ENCODE measurements around the gene LTB. TPM values are rescaled to one million over a fixed set of nuclear protein-coding genes. Genes with fewer than 3 reads are reported as not detected.

Gene LTB
- total and polyA plus RNA-seq, 4 experiments from 2014 or later = 802 to 3,276 (median 1,633) TPM

- intact Hi-C loops (cut with micrococcal nuclease) = no loop called here
- no peak for DNase-seq
- ChIA-PET CTCF (ENCODE audit: partially characterized antibody) (interaction anchor here (1.1 to 19.9 kb wide), 4 partner anchors 5 to 93 kb away, joined by 3 to 962 read pairs (median 778); partner anchors contain the start of genes ATP6V1G2, LST1, LTB and NCR3), POLR2A (ENCODE audit: partially characterized antibody) (interaction anchor here (1.0 to 52.5 kb wide), 3 partner anchors 5 to 240 kb away, joined by 3 to 3597 read pairs (median 3597); partner anchors contain the start of genes ATP6V1G2, DDX39B, HSPA1B and LST1)
- peak overlapping the region; percentile 73 to 90 (median 80) for H3K4me3 Mint-ChIP-seq
- no peaks in the 10 kb centered on the region for H3K27me3 Mint-ChIP-seq
- H3K36me3 ChIP-seq (ENCODE audit: insufficient read depth, low read length) = no peaks in the 10 kb centered on the region
- no peak overlapping the region for H3K4me3 ChIP-seq (ENCODE audit: low read length in 2 of 2)
- peaks cover 0 to 2% (median 0%) of the 10 kb centered on the region in 8 donors for H3K9me3 Mint-ChIP-seq
- peaks cover 78% of the 10 kb centered on the region for H3K4me1 ChIP-seq (ENCODE audit: insufficient read depth, low read length)
- H3K9me3 ChIP-seq (ENCODE audit: control insufficient read depth in 1 of 2, low read length in 2 of 2) = no peaks in the 10 kb centered on the region
- peaks cover 46 to 93% (median 72%) of the 10 kb centered on the region in 4 donors for H3K4me1 Mint-ChIP-seq
- H3K27ac ChIP-seq (ENCODE audit: low read depth, low read length) = peak overlapping the region; percentile 62
- peak overlapping the region; percentile 93 to 99 (median 96) for H3K27ac Mint-ChIP-seq
- H3K36me3 Mint-ChIP-seq = peaks cover 4 to 6% of the 10 kb centered on the region in 2 donors
- no peaks in the 10 kb centered on the region for H3K27me3 ChIP-seq (ENCODE audit: insufficient read depth, low read length)
Observed at GRCh38 chr6:31587791-31588777, 5.9 kb upstream of the LTB start.

- peak overlapping the region; percentile 7 to 17 for H3K4me3 ChIP-seq (ENCODE audit: low read length in 2 of 2)
- ChIA-PET POLR2A (ENCODE audit: partially characterized antibody) (interaction anchor here (0.8 to 52.5 kb wide), 5 partner anchors 4 to 1258 kb away, joined by 3 to 3597 read pairs (median 45); partner anchors contain the start of genes ATP6V1G2, BAG6, DDX39B and HSPA1B), CTCF (ENCODE audit: partially characterized antibody) (interaction anchor here (1.1 to 19.9 kb wide), 4 partner anchors 6 to 92 kb away, joined by 3 to 962 read pairs (median 778); partner anchors contain the start of genes ATP6V1G2, LST1, LTB and NCR3)
- Mint-ChIP-seq H3K27ac (peak overlapping the region; percentile 92 to 98 (median 96)), H3K4me1 (peaks cover 41 to 93% (median 68%) of the 10 kb centered on the region in 4 donors), H3K36me3 (peaks cover 16 to 18% of the 10 kb centered on the region in 2 donors), H3K4me3 (peak overlapping the region; percentile 72 to 91 (median 83)), H3K27me3 (no peaks in the 10 kb centered on the region), H3K9me3 (peaks cover 0 to 2% (median 0%) of the 10 kb centered on the region in 8 donors)
- no peaks in the 10 kb centered on the region for H3K9me3 ChIP-seq (ENCODE audit: control insufficient read depth in 1 of 2, low read length in 2 of 2)
- no peaks in the 10 kb centered on the region for H3K27me3 ChIP-seq (ENCODE audit: insufficient read depth, low read length)
- intact Hi-C loops (cut with micrococcal nuclease) = no loop called here
- peak in 4 of 5 donors; percentile 48 to 64 (median 49) for DNase-seq
- peak overlapping the region; percentile 62 for H3K27ac ChIP-seq (ENCODE audit: low read depth, low read length)
- H3K4me1 ChIP-seq (ENCODE audit: insufficient read depth, low read length) = peaks cover 74% of the 10 kb centered on the region
- H3K36me3 ChIP-seq (ENCODE audit: insufficient read depth, low read length) = no peaks in the 10 kb centered on the region
Observed at GRCh38 chr6:31586599-31587281, 4.5 kb upstream of the LTB start.

- Histone ChIP-seq H3K27ac (ENCODE audit: low read depth, low read length) (peak within 1 kb of the TSS; percentile 62), H3K36me3 (ENCODE audit: insufficient read depth, low read length) (no peaks in the 10 kb centered on the region), H3K27me3 (ENCODE audit: insufficient read depth, low read length) (no peaks in the 10 kb centered on the region), H3K9me3 (ENCODE audit: control insufficient read depth in 1 of 2, low read length in 2 of 2) (no peaks in the 10 kb centered on the region), H3K4me1 (ENCODE audit: insufficient read depth, low read length) (peaks cover 74% of the 10 kb centered on the region), H3K4me3 (ENCODE audit: low read length in 2 of 2) (peak within 1 kb of the TSS; percentile 7 to 17)
- peak within 1 kb of the TSS; percentile 92 to 98 (median 96) for H3K27ac Mint-ChIP-seq
- intact Hi-C loops (cut with micrococcal nuclease) = no loop called here
- peak within 1 kb of the TSS; percentile 76 to 91 (median 83) for H3K4me3 Mint-ChIP-seq
- ChIA-PET CTCF (ENCODE audit: partially characterized antibody) (interaction anchor here (1.4 to 19.9 kb wide), 4 partner anchors 5 to 44 kb away, joined by 4 to 962 read pairs (median 778); partner anchors contain the start of genes ATP6V1G2, DDX39B, LST1 and LTB), POLR2A (ENCODE audit: partially characterized antibody) (interaction anchor here (0.8 to 52.5 kb wide), 6 partner anchors 3 to 1259 kb away, joined by 3 to 3597 read pairs (median 24); partner anchors contain the start of genes ATP6V1G2, BAG6, DDX39B and HSPA1A)
- peaks cover 41 to 95% (median 64%) of the 10 kb centered on the region in 4 donors for H3K4me1 Mint-ChIP-seq
- H3K9me3 Mint-ChIP-seq = peaks cover 0 to 2% (median 0%) of the 10 kb centered on the region in 8 donors
- DNase-seq = no peak
- H3K27me3 Mint-ChIP-seq = no peaks in the 10 kb centered on the region
- peaks cover 23 to 25% of the 10 kb centered on the region in 2 donors for H3K36me3 Mint-ChIP-seq
Observed at GRCh38 chr6:31586008-31586407, 3.8 kb upstream of the LTB start, which contains the start of gene LST1. Gene LST1, plus strand, starts transcription at chr6:31586277. Its CDS starts 1,023 bp downstream, at chr6:31587300.

- peak overlapping the region; percentile 7 to 17 for H3K4me3 ChIP-seq (ENCODE audit: low read length in 2 of 2)
- peak overlapping the region; percentile 62 for H3K27ac ChIP-seq (ENCODE audit: low read depth, low read length)
- CTCF ChIA-PET (ENCODE audit: partially characterized antibody) = interaction anchor here (0.6 to 19.9 kb wide), 6 partner anchors 5 to 505 kb away, joined by 3 to 962 read pairs (median 324); partner anchors contain the start of genes ATP6V1G2, DDX39B, LST1 and LTB
- Mint-ChIP-seq H3K4me3 (peak overlapping the region; percentile 74 to 91 (median 83)), H3K27me3 (no peaks in the 10 kb centered on the region), H3K9me3 (peaks cover 0 to 2% (median 0%) of the 10 kb centered on the region in 8 donors), H3K4me1 (peaks cover 39 to 97% (median 62%) of the 10 kb centered on the region in 4 donors), H3K27ac (peak overlapping the region; percentile 92 to 98 (median 96)), H3K36me3 (peaks cover 27 to 29% of the 10 kb centered on the region in 2 donors)
- no peaks in the 10 kb centered on the region for H3K36me3 ChIP-seq (ENCODE audit: insufficient read depth, low read length)
- intact Hi-C loops (cut with micrococcal nuclease) = no loop called here
- H3K9me3 ChIP-seq (ENCODE audit: control insufficient read depth in 1 of 2, low read length in 2 of 2) = no peaks in the 10 kb centered on the region
- peak; percentile 56 to 66 (median 56) for DNase-seq
- POLR2A ChIA-PET (ENCODE audit: partially characterized antibody) = interaction anchor here (0.8 to 52.5 kb wide), 6 partner anchors 3 to 1259 kb away, joined by 3 to 3597 read pairs (median 24); partner anchors contain the start of genes ATP6V1G2, BAG6, DDX39B and HSPA1A
- H3K4me1 ChIP-seq (ENCODE audit: insufficient read depth, low read length) = peaks cover 74% of the 10 kb centered on the region
- no peaks in the 10 kb centered on the region for H3K27me3 ChIP-seq (ENCODE audit: insufficient read depth, low read length)
Observed at GRCh38 chr6:31585491-31585890, 3.3 kb upstream of the LTB start.

GRCh38 chr6:31581434-31582229, 592 bp downstream of the LTB start:
- CTCF ChIA-PET (ENCODE audit: partially characterized antibody) = interaction anchor here (1.1 to 19.7 kb wide), 9 partner anchors 8 to 246 kb away, joined by 3 to 962 read pairs (median 16); partner anchors contain the start of genes ATP6V1G2, DDX39B, HSPA1B and LST1
- Mint-ChIP-seq H3K9me3 (no peaks in the 10 kb centered on the region), H3K4me3 (peak overlapping the region; percentile 95 to 100 (median 99)), H3K36me3 (peaks cover 48 to 49% of the 10 kb centered on the region in 2 donors), H3K4me1 (peaks cover 35 to 95% (median 58%) of the 10 kb centered on the region in 4 donors), H3K27me3 (no peaks in the 10 kb centered on the region), H3K27ac (peak overlapping the region; percentile 96 to 100 (median 99))
- Histone ChIP-seq H3K36me3 (ENCODE audit: insufficient read depth, low read length) (peaks cover 12% of the 10 kb centered on the region), H3K27ac (ENCODE audit: low read depth, low read length) (peak overlapping the region; percentile 92), H3K4me1 (ENCODE audit: insufficient read depth, low read length) (peaks cover 78% of the 10 kb centered on the region), H3K9me3 (ENCODE audit: control insufficient read depth in 1 of 2, low read length in 2 of 2) (no peaks in the 10 kb centered on the region), H3K27me3 (ENCODE audit: insufficient read depth, low read length) (no peaks in the 10 kb centered on the region), H3K4me3 (ENCODE audit: low read length in 2 of 2) (peak overlapping the region; percentile 89 to 95)
- intact Hi-C loops (cut with micrococcal nuclease) = loop anchor here (1.0 to 5.0 kb wide), 5 partner anchors 16 to 89 kb away; partner anchors contain the start of gene BAG6
- no peak for DNase-seq
- POLR2A ChIA-PET (ENCODE audit: partially characterized antibody) = interaction anchor here (0.7 to 52.5 kb wide), 29 partner anchors 1 to 1637 kb away, joined by 3 to 3597 read pairs (median 5); partner anchors contain the start of genes ATP6V1G2, BAG6, C6orf47 and DDX39B
